Gastrocnemius medialis (tissue), 4 donors: ENCODE data around the gene XYLT1. TPM values are rescaled to one million over a fixed set of nuclear protein-coding genes. Genes with fewer than 3 reads are reported as not detected.

ENCODE experiments used
- ATAC-seq, 2 donors: fragments of 150-250 bp; one replicate each; pipeline ENCODE4 v1.9.1; 2016
- DNase-seq, 2 donors: peaks; one replicate each; pipeline ENCODE4 v3.0.0-alpha.2; 2019
- H3K27ac ChIP-seq, 4 donors: fragments of 200-600 bp; sonication (generic); 1 replicate in 1 of 4; 2 replicates in 3 of 4; pipeline ENCODE4 v1.5.1; 2016 to 2018; ENCODE audit warnings: mild to moderate bottlenecking in 2 of 4, moderate library complexity in 1 of 4
- H3K27me3 ChIP-seq, 3 donors: fragments of 200-600 bp; sonication (generic) in 2 of 3; 1 replicate in 1 of 3; 2 replicates in 2 of 3; pipeline versions ENCODE4 v1.5.1 to v1.6.0; 2016 to 2019; ENCODE audit warnings: mild to moderate bottlenecking in 1 of 3, moderate library complexity in 1 of 3
- H3K36me3 ChIP-seq, 2 donors: fragments of 200-600 bp; sonication (generic) in 1 of 2; one replicate each; pipeline ENCODE4 v1.5.1; 2017 to 2018
- H3K4me1 ChIP-seq, 2 donors: fragments of 200-600 bp; sonication (generic) in 1 of 2; one replicate each; pipeline ENCODE4 v1.5.1; 2016 to 2017; ENCODE audit warnings: mild to moderate bottlenecking in 2 of 2
- H3K4me3 ChIP-seq, 4 donors: fragments of 200-600 bp; sonication (generic) in 3 of 4; 1 replicate in 1 of 4; 2 replicates in 3 of 4; pipeline ENCODE4 v1.5.1; 2016 to 2019; ENCODE audit warnings: mild to moderate bottlenecking in 2 of 4
- H3K9me3 ChIP-seq, 3 donors: fragments of 200-600 bp; sonication (generic) in 2 of 3; 1 replicate in 1 of 3; 2 replicates in 2 of 3; pipeline ENCODE4 v1.5.1; 2016 to 2019
- POLR2A ChIP-seq, 2 donors: fragments of 450-650 bp; IDR thresholded peaks; one replicate each; pipeline ENCODE4 v1.6.1; 2017; ENCODE audit warnings: antibody characterized with exemption in 2 of 2, mild to moderate bottlenecking in 2 of 2, moderate library complexity in 2 of 2
- in situ Hi-C, 4 donors: fragments of 200-750 bp; cut with MboI; loops; one replicate each; pipeline versions ENCODE4 v1.15.0 to v1.8.0; 2017; ENCODE audit warnings: low sequenced_read_pairs in 4 of 4
- intact Hi-C: fragments of 100-400 bp; cut with DNase I; formaldehyde crosslinking; loops from one replicate; pipeline ENCODE4 v1.15.1; 2023; ENCODE audit warnings: low total_unique reads
- total RNA-seq, 4 donors: library from RNA; depleted of rRNA; stranded (reverse); fragments of >200 nt; gene quantifications; one replicate each; pipeline versions ENCODE4 v1.1.0 to v1.2.3, GENCODE V29; 2016
- TF ChIP-seq, protein P1 (sequence below), 5 experiments: fragments of 450-650 bp in 3 of 5; fragments of 200-600 bp in 2 of 5; sonication (generic) in 2 of 5; IDR thresholded peaks in 4 of 5; conservative IDR thresholded peaks in 1 of 5; 1 replicate in 4 of 5; 2 replicates in 1 of 5; pipeline ENCODE4 v1.5.1; 2016 to 2019; ENCODE audit warnings: antibody characterized with exemption in 5 of 5, mild to moderate bottlenecking in 3 of 5, moderate library complexity in 3 of 5

XYLT1 gene
- total RNA-seq, 4 donors from 2014 or later = 0.87 to 7.9 (median 1.4) TPM

DNA sequence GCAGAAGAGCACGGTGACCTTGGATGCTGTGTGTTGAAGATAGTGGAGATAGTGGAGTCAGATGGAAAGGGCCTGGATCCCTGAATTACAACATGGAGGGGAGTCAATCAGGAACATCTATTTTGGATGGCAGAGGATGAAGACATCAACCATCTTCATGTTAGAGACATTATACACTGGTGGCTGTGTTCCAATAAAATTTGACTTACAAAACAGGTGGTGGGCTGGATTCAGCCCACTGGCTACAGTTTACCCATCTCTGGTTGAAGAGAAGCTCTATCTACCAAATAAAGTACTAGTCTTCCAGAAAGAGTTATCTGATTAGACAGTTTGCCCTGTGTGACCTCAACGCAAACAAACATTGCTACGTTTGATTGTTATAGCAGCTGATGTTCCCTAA, 247.2 kb downstream of the XYLT1 start:
- H3K27me3 ChIP-seq = no peaks in the 10 kb centered on the region
- in situ Hi-C loops = loop anchor here in 1 of 4 donors (25.0 kb wide), 1 partner anchor 239 kb away; the partner anchor contains the start of gene XYLT1
- no peak overlapping the region for H3K27ac ChIP-seq
- H3K9me3 ChIP-seq = no peaks in the 10 kb centered on the region
- no peak for DNase-seq
- H3K4me3 ChIP-seq = no peak overlapping the region
- TF ChIP-seq, protein P1, sequence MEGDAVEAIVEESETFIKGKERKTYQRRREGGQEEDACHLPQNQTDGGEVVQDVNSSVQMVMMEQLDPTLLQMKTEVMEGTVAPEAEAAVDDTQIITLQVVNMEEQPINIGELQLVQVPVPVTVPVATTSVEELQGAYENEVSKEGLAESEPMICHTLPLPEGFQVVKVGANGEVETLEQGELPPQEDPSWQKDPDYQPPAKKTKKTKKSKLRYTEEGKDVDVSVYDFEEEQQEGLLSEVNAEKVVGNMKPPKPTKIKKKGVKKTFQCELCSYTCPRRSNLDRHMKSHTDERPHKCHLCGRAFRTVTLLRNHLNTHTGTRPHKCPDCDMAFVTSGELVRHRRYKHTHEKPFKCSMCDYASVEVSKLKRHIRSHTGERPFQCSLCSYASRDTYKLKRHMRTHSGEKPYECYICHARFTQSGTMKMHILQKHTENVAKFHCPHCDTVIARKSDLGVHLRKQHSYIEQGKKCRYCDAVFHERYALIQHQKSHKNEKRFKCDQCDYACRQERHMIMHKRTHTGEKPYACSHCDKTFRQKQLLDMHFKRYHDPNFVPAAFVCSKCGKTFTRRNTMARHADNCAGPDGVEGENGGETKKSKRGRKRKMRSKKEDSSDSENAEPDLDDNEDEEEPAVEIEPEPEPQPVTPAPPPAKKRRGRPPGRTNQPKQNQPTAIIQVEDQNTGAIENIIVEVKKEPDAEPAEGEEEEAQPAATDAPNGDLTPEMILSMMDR (IDR thresholded peaks at IDR 0.05 in 4 of 5, conservative IDR thresholded peaks at IDR 0.05 in 1 of 5) = no peak
- TF ChIP-seq POLR2A (IDR thresholded peaks at IDR 0.05) = no peak
- intact Hi-C loops = loop anchor here (2.0 to 10.0 kb wide), 2 partner anchors 155 to 251 kb away; partner anchors contain the start of gene XYLT1
- peaks cover 23 to 32% of the 10 kb centered on the region in 2 donors for H3K4me1 ChIP-seq
- ATAC-seq = no peak
- no peaks in the 10 kb centered on the region for H3K36me3 ChIP-seq

DNA sequence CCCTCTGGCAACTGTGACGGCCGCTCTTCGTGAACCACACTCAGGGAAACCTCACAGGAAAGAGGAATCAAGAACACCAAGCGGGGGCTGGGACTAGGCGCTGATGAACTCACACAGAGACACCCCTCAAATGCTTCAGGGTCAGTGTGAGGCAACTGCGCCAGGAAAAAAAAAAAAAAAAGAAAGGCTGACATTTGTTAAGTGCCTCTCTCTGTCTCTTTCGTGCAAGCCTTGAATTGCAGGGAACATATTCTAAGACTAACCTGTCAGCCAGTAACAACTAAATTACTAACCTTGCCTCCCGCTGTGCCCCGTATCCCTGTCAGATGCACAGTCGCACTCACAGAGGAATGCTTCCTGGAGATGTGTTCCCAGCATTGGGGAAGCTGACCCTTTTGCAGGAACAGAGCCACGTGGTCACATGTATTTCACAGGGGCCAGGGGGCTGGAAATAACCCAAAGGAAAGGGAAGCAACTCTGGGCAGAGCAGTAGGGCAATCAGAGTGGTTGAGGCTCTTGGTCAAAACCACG, 247.8 kb downstream of the XYLT1 start:
- TF ChIP-seq, protein P1 (IDR thresholded peaks at IDR 0.05 in 4 of 5, conservative IDR thresholded peaks at IDR 0.05 in 1 of 5) = no peak
- no peak for TF ChIP-seq POLR2A (IDR thresholded peaks at IDR 0.05)
- ATAC-seq = no peak
- H3K27me3 ChIP-seq = no peaks in the 10 kb centered on the region
- H3K4me3 ChIP-seq = no peak overlapping the region
- peak; percentile 5 to 31 for DNase-seq
- in situ Hi-C loops (loop anchor here in 1 of 4 donors (25.0 kb wide), 1 partner anchor 239 kb away; the partner anchor contains the start of gene XYLT1), intact Hi-C loops (loop anchor here (2.0 to 10.0 kb wide), 2 partner anchors 156 to 252 kb away; partner anchors contain the start of gene XYLT1)
- H3K27ac ChIP-seq = peak overlapping the region in 1 of 4 donors; percentile 17
- H3K36me3 ChIP-seq = no peaks in the 10 kb centered on the region
- H3K4me1 ChIP-seq = peaks cover 23 to 32% of the 10 kb centered on the region in 2 donors
- H3K9me3 ChIP-seq = no peaks in the 10 kb centered on the region

DNA sequence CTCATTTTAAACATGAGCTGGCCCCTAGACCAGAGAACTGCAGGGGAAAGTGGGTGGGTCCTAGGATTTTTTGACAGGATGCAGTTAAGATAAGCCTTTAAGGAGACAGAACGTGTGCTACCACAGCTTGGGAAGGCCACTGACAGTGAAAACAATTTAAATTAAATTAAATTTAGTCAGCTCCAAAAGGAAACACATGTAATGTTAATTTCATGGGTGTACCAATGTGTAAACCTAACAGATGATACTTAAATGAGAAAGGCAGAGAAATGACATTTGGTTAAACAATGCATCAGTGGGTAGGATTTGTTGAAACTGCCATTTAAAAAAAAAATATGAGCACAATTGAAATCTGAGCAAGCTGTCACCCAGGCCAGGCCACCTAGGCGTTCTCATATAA, 250.8 kb downstream of the XYLT1 start:
- DNase-seq (no peak), ATAC-seq (no peak)
- in situ Hi-C loops (loop anchor here in 1 of 4 donors (25.0 kb wide), 1 partner anchor 242 kb away; the partner anchor contains the start of gene XYLT1), intact Hi-C loops (loop anchor here (10.0 kb wide), 1 partner anchor 255 kb away; the partner anchor contains the start of gene XYLT1)
- TF ChIP-seq, protein P1 (IDR thresholded peaks at IDR 0.05 in 4 of 5, conservative IDR thresholded peaks at IDR 0.05 in 1 of 5) = no peak
- TF ChIP-seq POLR2A (IDR thresholded peaks at IDR 0.05) = no peak
- H3K4me3 ChIP-seq = no peak overlapping the region
- H3K9me3 ChIP-seq = no peaks in the 10 kb centered on the region
- no peak overlapping the region for H3K27ac ChIP-seq
- peaks cover 18 to 22% of the 10 kb centered on the region in 2 donors for H3K4me1 ChIP-seq
- H3K36me3 ChIP-seq = no peaks in the 10 kb centered on the region
- H3K27me3 ChIP-seq = no peaks in the 10 kb centered on the region

DNA sequence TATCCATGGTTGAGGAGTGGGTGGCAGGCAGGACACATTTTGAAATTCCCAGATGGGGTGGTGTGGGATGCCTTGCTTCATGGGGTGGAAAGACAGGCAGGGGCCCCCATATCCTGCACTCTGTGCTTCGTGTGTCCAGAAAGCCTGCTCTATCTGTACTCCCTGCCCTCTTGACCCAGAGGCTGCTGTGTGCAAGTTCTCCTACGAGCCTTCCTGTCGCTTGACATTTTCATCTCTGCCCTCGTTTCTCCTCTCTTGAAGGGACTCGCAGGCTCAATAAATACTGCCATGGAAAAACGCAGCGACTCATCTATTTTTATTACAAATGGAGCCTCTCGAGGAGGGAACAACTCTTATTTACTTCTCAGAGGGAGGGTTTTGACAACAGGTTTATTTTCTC, 254.8 kb downstream of the XYLT1 start:
- Histone ChIP-seq H3K4me1 (no peaks in the 10 kb centered on the region), H3K27me3 (no peaks in the 10 kb centered on the region), H3K36me3 (no peaks in the 10 kb centered on the region), H3K27ac (no peak overlapping the region), H3K4me3 (no peak overlapping the region), H3K9me3 (no peaks in the 10 kb centered on the region)
- DNase-seq (no peak), ATAC-seq (no peak)
- intact Hi-C loops = no loop called here
- no peak for TF ChIP-seq POLR2A (IDR thresholded peaks at IDR 0.05)
- TF ChIP-seq, protein P1 (IDR thresholded peaks at IDR 0.05 in 4 of 5, conservative IDR thresholded peaks at IDR 0.05 in 1 of 5) = no peak
- in situ Hi-C loops = loop anchor here in 1 of 4 donors (25.0 kb wide), 1 partner anchor 246 kb away; the partner anchor contains the start of gene XYLT1
